Loucy (cell line): Measurements from ENCODE around the gene RARB.
A peak's percentile ranks its signal among the peaks of the same experiment; 100 is the strongest.

Experiments
- EZH2phosphoT487 ChIP-seq: fragments of 200-600 bp; IDR thresholded peaks from 2 replicates; pipeline ENCODE4 v1.6.1; 2018; ENCODE audit warnings: antibody characterized with exemption, mild to moderate bottlenecking, moderate library complexity, borderline replicate concordance
- TF ChIP-seq, protein P1 (sequence below): fragments of 200-600 bp; sonication (generic); conservative IDR thresholded peaks from 2 replicates; pipeline ENCODE4 v1.5.1; 2014; ENCODE audit warnings: mild to moderate bottlenecking, antibody characterized with exemption, low read length

- TF ChIP-seq, protein P1, sequence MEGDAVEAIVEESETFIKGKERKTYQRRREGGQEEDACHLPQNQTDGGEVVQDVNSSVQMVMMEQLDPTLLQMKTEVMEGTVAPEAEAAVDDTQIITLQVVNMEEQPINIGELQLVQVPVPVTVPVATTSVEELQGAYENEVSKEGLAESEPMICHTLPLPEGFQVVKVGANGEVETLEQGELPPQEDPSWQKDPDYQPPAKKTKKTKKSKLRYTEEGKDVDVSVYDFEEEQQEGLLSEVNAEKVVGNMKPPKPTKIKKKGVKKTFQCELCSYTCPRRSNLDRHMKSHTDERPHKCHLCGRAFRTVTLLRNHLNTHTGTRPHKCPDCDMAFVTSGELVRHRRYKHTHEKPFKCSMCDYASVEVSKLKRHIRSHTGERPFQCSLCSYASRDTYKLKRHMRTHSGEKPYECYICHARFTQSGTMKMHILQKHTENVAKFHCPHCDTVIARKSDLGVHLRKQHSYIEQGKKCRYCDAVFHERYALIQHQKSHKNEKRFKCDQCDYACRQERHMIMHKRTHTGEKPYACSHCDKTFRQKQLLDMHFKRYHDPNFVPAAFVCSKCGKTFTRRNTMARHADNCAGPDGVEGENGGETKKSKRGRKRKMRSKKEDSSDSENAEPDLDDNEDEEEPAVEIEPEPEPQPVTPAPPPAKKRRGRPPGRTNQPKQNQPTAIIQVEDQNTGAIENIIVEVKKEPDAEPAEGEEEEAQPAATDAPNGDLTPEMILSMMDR: peak; percentile 74
- no peak for TF ChIP-seq EZH2phosphoT487
These were observed 104.5 kb downstream of the RARB start for GRCh38 chr3:25532431-25533162.
